Activated T-cell treated with anti-CD3 and anti-CD28 coated beads, Interleukin-2, amount 50 U/mL, for 24 hours (primary cell): ENCODE measurements around the gene ANKRD33B.
"Not testable (repeated sequence)": the region's sequence is repeated elsewhere in the genome, so short reads cannot be mapped to it uniquely, and the experiment has no call there.

ENCODE experiments used
- DNase-seq: peaks from one replicate; pipeline ENCODE4 v3.0.0-alpha.2; 2020
- H3K27ac Mint-ChIP-seq: 2 replicates; pipeline ENCODE4 v1.8.0; 2020; ENCODE audit warnings: mild to moderate bottlenecking, mixed read lengths
- H3K27me3 Mint-ChIP-seq: 2 replicates; pipeline ENCODE4 v1.8.0; 2020; ENCODE audit warnings: mixed read lengths
- H3K36me3 Mint-ChIP-seq: 2 replicates; pipeline ENCODE4 v1.8.0; 2020; ENCODE audit warnings: low read depth, mixed read lengths
- H3K4me1 Mint-ChIP-seq: 2 replicates; pipeline ENCODE4 v1.8.0; 2020; ENCODE audit warnings: low read depth, mixed read lengths
- H3K4me3 Mint-ChIP-seq: 2 replicates; pipeline ENCODE4 v1.8.0; 2020; ENCODE audit warnings: mild to moderate bottlenecking, moderate library complexity, mixed read lengths
- H3K9me3 Mint-ChIP-seq: 2 replicates; pipeline ENCODE4 v1.8.0; 2020; ENCODE audit warnings: mixed read lengths

ANKRD33B gene

DNA sequence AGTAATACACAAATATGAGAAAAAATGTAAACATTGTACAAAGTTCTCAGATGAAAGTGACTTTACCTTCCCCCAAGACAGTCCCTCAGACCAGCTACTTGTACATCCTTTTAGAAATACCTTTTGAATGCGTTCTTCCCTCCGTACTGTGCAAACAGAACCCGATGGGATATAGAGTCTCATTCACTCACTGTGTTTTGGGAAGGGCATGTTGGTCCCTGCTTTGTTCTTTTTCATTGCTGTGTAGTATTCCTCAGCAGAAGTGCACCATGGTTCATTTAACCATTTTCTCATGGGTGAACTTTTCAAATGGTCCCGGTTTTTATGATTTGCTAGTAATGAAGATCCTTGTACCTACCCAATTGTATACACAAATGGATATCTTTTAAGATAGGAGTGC is 94.4 kb downstream of the ANKRD33B start:
- H3K4me3 Mint-ChIP-seq = no peak overlapping the region
- no peaks in the 10 kb centered on the region for H3K36me3 Mint-ChIP-seq
- H3K9me3 Mint-ChIP-seq = no peaks in the 10 kb centered on the region
- H3K4me1 Mint-ChIP-seq = no peaks in the 10 kb centered on the region
- no peak overlapping the region for H3K27ac Mint-ChIP-seq
- DNase-seq = no peak
- no peaks in the 10 kb centered on the region for H3K27me3 Mint-ChIP-seq

DNA sequence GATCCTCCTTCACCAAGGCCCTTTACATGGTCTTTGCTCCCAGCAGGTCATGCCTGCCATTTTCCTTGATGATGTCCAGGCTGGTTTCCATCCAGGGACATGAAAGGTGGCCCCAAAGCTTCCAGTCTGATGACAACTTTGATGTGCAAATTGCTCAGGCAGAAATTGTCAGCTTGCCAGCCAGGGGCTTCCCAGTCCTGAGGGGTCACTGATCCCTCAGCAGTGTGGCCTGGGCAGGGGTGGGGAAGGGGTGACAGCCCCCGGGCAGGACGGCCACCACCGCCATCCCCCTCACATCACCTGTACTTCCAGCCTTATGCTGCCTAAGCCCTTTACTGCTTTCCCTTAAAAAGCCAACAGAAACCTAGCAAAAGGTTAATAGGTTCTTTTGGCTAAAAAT is 96.3 kb downstream of the ANKRD33B start:
- Mint-ChIP-seq H3K4me1 (no peaks in the 10 kb centered on the region), H3K36me3 (no peaks in the 10 kb centered on the region), H3K27ac (no peak overlapping the region), H3K9me3 (no peaks in the 10 kb centered on the region), H3K4me3 (no peak overlapping the region), H3K27me3 (no peaks in the 10 kb centered on the region)
- peak; percentile 7 for DNase-seq

DNA sequence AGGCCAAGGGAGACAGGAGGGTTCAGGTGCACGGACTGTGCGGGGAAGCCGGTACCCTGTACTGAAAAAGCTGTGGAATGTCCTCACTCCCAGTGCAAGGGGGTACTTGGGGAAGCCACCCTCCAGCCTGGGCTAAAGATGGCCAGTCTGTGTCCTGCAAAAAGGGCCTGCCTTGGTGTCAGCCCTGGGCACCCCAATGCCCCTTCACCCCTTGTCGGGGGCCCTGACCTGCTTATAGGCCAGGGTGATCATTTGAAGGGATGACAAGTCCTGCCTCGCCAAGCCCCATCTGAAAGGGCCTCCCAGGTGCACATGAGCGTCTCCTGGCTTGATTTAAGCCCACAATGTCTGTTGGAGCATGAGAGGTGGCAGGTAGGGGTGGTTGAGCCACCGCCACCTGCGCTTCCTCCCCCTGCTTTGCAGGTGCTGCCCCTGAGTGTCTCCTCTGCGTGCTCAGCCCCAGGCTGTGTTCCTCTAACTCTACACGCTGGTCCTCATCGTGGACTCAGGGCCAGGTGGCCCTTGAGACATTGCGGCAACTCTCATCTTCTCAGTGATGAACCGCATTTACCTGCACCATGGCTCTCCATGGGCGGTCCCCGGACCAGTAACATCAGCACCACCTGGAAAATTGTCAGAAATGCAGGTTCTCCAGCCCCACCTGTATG is 97.0 kb downstream of the ANKRD33B start:
- peak; percentile 24 for DNase-seq
- Mint-ChIP-seq H3K4me1 (no peaks in the 10 kb centered on the region), H3K27me3 (no peaks in the 10 kb centered on the region), H3K36me3 (no peaks in the 10 kb centered on the region), H3K4me3 (no peak overlapping the region), H3K27ac (no peak overlapping the region), H3K9me3 (no peaks in the 10 kb centered on the region)

DNA sequence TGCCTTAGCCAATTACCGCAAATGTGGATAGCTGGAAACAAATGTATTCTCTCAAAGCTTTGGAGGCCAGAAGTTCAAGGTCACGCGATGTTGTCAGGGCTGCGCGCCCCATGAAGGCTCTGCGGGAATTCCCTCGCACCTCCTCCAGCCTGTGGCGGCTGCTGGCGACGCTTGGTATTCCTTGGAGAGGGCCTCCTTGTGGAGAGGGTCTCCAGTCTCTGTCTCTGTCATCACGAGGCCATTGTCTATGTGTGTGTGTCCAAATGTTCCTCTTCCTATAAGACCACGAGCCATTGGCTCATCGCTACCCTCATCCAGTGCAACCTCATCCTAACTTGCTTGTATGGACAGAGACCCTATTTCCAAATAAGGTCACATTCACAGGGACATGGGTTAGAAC is 97.5 kb downstream of the ANKRD33B start:
- no peaks in the 10 kb centered on the region for H3K36me3 Mint-ChIP-seq
- H3K4me3 Mint-ChIP-seq = no peak overlapping the region
- peak; percentile 6 for DNase-seq
- no peaks in the 10 kb centered on the region for H3K4me1 Mint-ChIP-seq
- H3K9me3 Mint-ChIP-seq = no peaks in the 10 kb centered on the region
- H3K27ac Mint-ChIP-seq = no peak overlapping the region
- no peaks in the 10 kb centered on the region for H3K27me3 Mint-ChIP-seq

DNA sequence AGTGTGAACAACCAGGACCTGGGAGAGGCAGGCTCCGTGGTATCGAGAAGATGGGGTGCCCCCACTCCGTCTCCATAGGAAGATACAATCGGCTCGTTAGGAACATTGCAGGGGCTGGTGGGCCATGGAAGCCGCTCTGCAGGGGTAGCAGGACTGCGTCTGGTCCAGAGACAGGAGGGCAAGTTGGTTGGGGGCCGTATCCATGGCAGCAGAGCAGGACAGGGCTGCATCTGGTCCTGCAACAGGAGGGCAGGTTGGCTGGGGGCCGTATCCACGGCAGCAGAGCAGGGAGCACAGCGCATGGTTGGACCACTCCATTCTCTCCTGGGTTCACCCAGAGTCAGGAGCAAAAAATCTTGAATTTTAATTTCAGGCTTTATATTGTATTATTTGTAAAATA is 98.2 kb downstream of the ANKRD33B start:
- Mint-ChIP-seq H3K27me3 (no peaks in the 10 kb centered on the region), H3K4me1 (no peaks in the 10 kb centered on the region), H3K27ac (no peak overlapping the region), H3K9me3 (no peaks in the 10 kb centered on the region), H3K36me3 (no peaks in the 10 kb centered on the region), H3K4me3 (no peak overlapping the region)
- DNase-seq = no peak

DNA sequence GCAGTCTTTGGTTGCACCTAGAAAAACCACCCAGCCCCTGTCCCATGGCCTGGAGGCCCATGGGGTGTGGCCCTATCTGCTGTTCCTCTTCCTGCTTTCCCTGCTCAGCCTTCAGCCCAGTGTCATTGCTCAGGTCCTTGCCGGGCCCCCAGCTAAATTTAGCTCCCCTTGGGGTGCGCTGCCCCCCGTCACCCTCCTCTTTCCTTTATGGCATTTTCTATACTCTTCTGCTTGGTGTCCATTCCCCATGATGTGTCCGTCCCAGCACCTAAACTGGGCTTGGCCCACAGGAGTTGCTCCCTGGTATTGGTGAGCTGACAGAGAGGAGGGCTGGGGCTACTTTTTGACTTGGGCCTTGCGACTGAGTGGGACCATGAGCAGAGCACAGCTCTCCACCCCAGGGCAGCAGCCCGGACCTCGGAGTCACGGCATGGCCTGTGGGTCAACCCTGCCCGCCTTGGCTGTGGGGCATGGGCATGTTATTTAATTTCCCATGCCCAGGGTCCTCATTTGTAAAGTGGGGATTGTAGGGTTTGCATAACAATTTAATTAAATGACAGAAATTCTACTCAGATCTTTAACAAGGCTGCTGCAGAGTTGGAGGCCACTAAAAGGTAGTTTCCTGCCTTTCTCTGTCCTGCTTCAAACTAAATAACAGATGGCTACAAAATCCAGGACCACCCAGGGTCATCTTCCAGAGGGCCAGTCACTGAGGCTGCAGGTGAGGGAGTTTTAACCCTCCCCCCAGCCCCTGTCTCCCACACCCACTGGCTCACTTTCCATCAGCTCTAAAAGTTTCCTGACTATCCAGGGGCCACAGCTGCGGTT is 99.0 kb downstream of the ANKRD33B start:
- H3K27me3 Mint-ChIP-seq = no peaks in the 10 kb centered on the region
- H3K36me3 Mint-ChIP-seq = no peaks in the 10 kb centered on the region
- H3K27ac Mint-ChIP-seq = no peak overlapping the region
- no peak overlapping the region for H3K4me3 Mint-ChIP-seq
- no peak for DNase-seq
- no peaks in the 10 kb centered on the region for H3K4me1 Mint-ChIP-seq
- no peaks in the 10 kb centered on the region for H3K9me3 Mint-ChIP-seq

DNA sequence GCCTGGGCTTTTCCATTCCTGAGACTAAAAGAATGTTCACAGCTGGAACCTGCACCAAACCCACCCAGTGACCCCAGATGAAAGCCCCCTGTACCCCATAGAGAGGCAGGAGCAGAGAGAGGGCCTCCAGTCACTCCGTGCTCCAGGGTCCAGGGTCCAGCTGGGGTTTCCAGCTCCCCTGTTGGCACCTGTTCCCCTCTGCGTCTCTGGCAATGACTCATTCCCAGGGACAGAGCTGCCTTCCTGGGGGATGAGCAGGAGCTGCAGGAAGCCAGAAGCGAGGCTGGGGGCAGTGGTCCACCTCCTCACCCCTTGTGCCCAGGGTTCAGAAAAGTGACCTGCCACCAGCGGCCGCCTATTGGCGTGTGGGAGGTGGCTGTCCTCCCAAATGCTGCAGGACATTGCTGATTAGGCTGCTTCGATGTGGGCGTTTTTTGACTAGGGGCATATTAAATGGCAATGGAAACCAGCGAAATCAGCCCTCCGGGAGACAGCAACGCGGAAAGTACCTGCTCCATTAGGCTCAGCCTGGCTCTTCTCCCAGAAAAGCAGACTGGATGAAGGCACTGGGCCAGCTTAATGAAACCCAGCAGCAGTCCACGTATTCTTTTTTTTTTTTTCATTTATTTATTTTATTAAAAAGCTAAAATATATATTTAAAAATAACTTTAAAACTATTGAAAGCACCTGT is 99.8 kb downstream of the ANKRD33B start:
- no peaks in the 10 kb centered on the region for H3K36me3 Mint-ChIP-seq
- H3K4me1 Mint-ChIP-seq = no peaks in the 10 kb centered on the region
- H3K4me3 Mint-ChIP-seq = no peak overlapping the region
- H3K9me3 Mint-ChIP-seq = no peaks in the 10 kb centered on the region
- H3K27me3 Mint-ChIP-seq = no peaks in the 10 kb centered on the region
- DNase-seq = no peak
- no peak overlapping the region for H3K27ac Mint-ChIP-seq

DNA sequence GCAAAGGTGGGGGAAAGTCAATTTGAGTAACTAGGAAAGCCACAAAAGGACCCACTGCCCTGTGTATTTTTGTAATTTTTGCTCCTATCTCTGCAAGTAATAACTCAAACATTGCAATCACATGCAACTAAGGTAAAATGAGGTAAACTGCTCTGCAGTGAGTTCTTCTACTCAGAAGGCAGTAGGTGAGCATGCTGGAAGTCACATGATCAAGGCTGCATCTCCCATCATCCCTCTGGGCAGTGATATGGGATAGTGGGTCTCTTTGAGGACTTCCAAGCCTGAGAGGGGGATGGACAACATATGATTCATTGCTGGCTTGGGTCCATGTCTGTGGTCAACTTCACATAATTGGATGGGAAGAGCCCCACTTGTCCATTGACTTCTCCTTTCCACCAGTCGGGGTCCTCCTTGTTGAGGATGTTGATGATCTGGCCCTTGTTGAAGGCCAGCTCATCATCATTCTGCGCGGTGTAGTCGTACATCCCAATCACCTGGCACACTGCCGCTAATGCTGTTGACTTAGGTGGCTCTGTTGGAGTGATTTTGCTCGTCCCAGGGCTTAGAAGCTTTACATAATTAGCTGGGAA is 100.4 kb downstream of the ANKRD33B start:
- not testable (repeated sequence) for H3K27ac Mint-ChIP-seq, H3K9me3 Mint-ChIP-seq, H3K36me3 Mint-ChIP-seq, H3K4me1 Mint-ChIP-seq, H3K27me3 Mint-ChIP-seq, H3K4me3 Mint-ChIP-seq
- DNase-seq = peak; percentile 14

DNA sequence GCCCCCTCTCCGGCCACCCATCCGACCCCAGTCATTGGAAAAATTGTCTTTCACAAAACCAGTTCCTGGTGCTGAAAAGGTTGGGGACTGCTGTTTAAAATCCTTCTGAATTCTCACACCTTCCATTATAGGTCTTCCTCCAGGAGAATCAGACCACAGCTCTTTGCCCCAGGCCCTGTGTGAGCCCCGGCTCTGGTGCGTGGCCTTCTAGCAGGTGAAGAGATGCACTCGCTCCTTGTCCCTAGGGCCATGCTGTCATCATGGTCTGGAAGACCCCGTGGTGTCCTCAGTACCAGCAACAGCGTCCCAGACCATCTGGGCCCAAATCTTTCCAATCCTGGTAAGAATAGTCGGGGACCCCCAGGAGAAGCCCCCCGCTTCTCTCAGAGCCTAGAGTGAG is 101.9 kb downstream of the ANKRD33B start:
- Mint-ChIP-seq H3K27ac (no peak overlapping the region), H3K4me3 (no peak overlapping the region)
- no peak for DNase-seq

DNA sequence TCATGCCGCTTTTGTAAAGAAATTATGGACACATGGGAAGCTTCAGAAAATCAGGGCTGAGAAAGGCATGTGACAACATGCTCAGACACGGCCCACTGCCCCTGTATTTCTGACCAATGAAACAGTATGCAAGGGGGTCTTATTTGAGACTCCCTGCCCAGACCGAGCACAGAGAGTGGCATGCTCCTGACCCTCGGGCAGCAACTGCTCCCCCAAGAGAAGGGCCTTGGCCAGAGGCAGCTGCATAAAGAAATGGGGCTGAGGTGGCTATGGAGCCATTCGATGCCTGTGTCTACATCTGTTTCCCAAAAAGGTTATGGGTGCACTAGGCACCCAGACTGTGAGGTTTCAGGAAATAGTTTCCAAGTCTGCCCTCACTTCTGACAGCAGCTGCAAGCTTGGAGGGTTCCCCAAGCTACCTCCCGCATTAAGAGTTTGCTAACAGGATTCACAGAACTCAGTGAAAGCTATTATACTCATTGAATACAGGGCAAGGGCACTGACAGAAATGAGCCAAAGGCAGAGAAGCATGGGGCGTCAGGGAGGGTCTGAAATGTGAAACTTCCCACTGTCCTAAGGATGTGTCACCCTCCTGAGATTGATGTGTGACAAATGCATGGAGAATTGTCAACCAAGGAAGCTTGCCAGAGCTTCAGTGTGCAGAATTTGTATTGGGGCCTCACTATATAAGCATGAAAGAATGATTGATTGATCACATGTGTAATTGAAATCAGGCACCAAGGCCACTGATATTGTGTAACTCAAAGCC is 102.8 kb downstream of the ANKRD33B start:
- Mint-ChIP-seq H3K27ac (no peak overlapping the region), H3K4me1 (no peaks in the 10 kb centered on the region), H3K36me3 (no peaks in the 10 kb centered on the region), H3K4me3 (no peak overlapping the region), H3K27me3 (no peaks in the 10 kb centered on the region), H3K9me3 (no peaks in the 10 kb centered on the region)
- DNase-seq = no peak

More for the DNA sequence above, 101.9 kb downstream of the ANKRD33B start:
- no peaks in the 10 kb centered on the region for H3K27me3 Mint-ChIP-seq
- H3K9me3 Mint-ChIP-seq = no peaks in the 10 kb centered on the region
- H3K4me1 Mint-ChIP-seq = no peaks in the 10 kb centered on the region
- no peaks in the 10 kb centered on the region for H3K36me3 Mint-ChIP-seq

DNA sequence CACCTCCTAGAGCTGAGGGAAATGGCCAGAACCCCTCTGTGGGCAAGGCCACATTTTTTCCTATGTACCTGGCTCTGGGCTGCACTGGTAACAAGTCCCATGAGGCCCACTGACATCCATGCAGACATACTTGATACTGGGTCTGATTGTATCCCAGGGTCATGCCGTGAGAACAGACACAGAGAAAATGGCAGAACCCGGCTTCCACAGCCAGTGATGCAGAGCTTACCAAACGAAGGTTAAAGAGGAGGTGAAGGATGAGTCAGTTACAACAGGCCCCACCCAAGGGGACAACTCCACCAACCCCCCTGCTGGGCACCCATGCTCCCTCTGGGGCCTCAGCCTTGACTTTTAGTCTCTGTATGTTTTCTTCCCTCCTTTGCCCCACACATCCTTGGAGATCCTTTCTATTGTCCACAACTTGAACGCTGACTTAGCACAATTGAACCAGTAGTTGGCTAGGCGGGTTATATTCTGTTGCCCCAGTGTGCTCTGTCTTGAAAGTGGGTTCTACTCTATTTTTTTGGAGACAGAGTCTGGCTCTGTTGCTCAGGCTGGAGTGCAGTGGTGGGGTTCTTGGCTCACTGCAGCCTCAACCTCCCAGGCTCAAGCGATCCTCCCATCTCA is 103.7 kb downstream of the ANKRD33B start:
- Mint-ChIP-seq H3K27ac (no peak overlapping the region), H3K27me3 (no peaks in the 10 kb centered on the region), H3K4me1 (no peaks in the 10 kb centered on the region), H3K9me3 (no peaks in the 10 kb centered on the region), H3K36me3 (no peaks in the 10 kb centered on the region), H3K4me3 (no peak overlapping the region)
- no peak for DNase-seq

DNA sequence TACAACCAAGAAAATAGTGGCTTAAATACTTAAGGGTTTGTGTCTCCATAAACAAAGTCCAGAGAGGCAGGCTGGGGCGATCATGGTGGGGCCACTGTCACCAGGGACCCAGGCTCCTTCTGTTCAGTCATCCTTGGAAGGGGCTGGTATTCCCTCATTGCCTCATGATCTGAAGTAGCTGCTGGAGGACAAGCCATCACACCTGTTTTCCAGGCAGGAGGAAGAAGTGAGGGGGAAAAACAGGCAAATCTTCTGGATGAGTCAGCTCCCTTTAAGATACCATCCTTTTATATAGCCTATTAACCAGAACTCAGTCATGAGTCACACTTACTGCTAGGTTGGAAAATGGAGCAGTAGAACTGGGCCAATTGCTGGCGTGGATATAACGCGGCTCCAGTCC is 104.8 kb downstream of the ANKRD33B start:
- Mint-ChIP-seq H3K4me1 (no peaks in the 10 kb centered on the region), H3K9me3 (no peaks in the 10 kb centered on the region), H3K4me3 (no peak overlapping the region), H3K36me3 (no peaks in the 10 kb centered on the region), H3K27ac (no peak overlapping the region), H3K27me3 (no peaks in the 10 kb centered on the region)
- DNase-seq = no peak

DNA sequence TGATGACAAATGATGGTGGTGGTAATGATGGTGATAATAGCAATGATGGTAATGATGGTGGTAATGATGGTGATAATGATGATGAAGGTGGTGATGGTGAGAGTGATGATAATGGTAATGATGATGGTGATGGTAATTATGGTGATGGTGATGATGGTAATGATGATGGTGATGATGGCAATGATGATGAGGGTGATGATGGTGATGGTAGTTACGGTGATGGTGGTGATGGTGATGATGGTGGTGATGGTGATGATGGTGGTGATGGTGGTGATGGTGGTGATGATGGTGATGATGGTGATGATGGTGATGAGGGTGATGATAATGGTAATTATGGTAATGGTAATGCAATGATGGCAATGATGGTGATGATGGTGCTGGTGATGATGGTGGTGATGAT is 106.1 kb downstream of the ANKRD33B start:
- Mint-ChIP-seq H3K4me3 (no peak overlapping the region), H3K27ac (no peak overlapping the region), H3K36me3 (no peaks in the 10 kb centered on the region), H3K9me3 (no peaks in the 10 kb centered on the region), H3K27me3 (no peaks in the 10 kb centered on the region), H3K4me1 (no peaks in the 10 kb centered on the region)
- no peak for DNase-seq
